ENCODE results near the gene C19orf53.
"Not testable (repeated sequence)": the region's sequence is repeated elsewhere in the genome, so short reads cannot be mapped to it uniquely, and the experiment has no call there.

C19orf53 gene

GRCh38 chr19:13764101-13764807 is 10.0 kb upstream of the C19orf53 start, which contains the start of gene MRI1:
TSS of gene MRI1 (plus strand) at chr19:13764522. CDS start at chr19:13764589, 67 bp downstream.
- DNase-seq: peak; percentile 92

- peak; percentile 77 for DNase-seq
Measured at GRCh38 chr19:13764821-13765394, 9.3 kb upstream of the C19orf53 start.

GRCh38 chr19:13765395-13766094 is 8.7 kb upstream of the C19orf53 start:
- no peak for DNase-seq

DNA sequence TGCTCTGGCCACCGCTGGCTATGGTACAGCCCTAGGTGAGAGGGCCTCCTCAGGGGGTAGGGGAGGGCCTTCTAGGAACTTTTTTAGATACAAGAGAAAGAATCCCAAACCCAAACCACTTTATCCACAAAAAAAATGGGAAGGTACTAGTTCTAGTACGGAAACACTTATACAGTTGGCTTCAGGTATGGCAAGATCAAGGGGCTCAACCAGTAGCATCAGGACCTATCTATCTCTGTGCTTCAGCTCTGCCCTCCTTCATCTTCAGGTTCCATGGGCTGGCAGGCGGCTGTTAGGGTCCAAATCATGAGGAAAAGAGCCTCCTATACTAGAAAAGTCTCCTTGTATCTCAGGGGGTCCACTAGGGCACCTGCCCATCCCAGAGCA is 8.2 kb upstream of the C19orf53 start:
- no peak for DNase-seq

GRCh38 chr19:13768510-13768909 is 5.7 kb upstream of the C19orf53 start:
- DNase-seq: no peak

GRCh38 chr19:13770013-13770635 is 4.1 kb upstream of the C19orf53 start:
- no peak for DNase-seq

DNA sequence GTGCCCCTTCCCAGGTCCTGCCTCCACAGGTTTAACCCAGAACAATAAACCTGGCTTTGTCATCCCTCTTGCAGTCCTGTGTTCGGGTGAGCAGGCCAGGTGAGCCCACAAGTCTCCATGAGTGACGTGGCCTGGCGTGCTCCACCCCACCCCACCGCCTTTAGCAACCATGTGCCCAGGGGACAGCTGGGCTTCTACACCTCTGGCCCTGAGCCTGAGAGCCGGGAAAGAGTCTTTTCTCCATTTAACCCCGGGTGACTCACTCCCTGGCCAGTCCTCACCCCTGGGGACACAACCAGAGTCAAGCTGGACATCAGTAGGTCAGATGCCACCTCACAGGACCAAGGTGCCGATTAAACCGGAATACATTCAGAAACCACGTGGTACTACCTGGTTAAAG is 4.1 kb downstream of the C19orf53 start:
- DNase-seq: no peak

- no peak for DNase-seq
Measured at GRCh38 chr19:13778847-13779246, 4.6 kb downstream of the C19orf53 start.

DNA sequence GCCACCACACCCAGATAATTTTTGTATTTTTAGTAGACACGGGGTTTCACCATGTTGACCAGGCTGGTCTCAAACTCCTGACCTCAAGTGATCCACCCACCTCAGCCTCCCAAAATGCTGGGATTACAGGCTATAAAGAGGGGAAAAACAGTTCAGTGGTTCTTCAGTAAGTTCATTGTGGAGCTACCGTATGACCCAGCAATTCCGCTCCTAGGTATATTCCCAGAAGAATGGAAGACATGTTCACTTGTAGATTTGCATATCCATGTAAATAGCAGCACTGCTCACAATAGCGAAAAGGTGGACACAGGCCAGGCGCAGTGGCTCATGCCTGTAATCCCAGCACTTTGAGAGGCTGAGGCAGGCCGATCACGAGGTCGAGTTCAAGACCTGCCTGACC is 5.5 kb downstream of the C19orf53 start:
- DNase-seq: not testable (repeated sequence)

GRCh38 chr19:13781547-13781946 is 7.3 kb downstream of the C19orf53 start:
- DNase-seq: peak; percentile 79

GRCh38 chr19:13782537-13782936 is 8.3 kb downstream of the C19orf53 start:
- DNase-seq: no peak

- no peak for DNase-seq
Measured at GRCh38 chr19:13783565-13784500, 9.6 kb downstream of the C19orf53 start.

- DNase-seq: peak; percentile 96
Measured at GRCh38 chr19:13784731-13785452, 10.6 kb downstream of the C19orf53 start.

- peak; percentile 55 for DNase-seq
Measured at GRCh38 chr19:13788991-13789390, 14.7 kb downstream of the C19orf53 start.

DNA sequence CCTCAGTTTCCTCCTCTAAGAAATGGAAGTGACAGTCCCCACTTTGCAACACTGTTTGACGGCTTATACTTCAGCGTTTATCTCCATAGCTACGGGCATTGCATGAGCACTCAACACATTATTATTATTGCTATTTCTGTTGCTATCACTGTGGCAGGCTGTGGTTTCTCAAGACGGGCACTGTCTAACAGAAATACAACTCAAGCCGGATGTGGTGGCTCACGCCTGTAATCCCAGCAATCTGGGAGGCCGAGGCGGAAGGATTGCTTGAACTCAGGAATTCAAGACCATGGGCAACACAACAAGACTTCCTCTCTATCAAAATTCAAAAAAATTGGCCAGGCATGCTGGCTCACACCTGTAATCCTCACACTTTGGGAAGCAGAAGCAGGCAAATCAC is 16.1 kb downstream of the C19orf53 start:
- DNase-seq: peak; percentile 78

DNA sequence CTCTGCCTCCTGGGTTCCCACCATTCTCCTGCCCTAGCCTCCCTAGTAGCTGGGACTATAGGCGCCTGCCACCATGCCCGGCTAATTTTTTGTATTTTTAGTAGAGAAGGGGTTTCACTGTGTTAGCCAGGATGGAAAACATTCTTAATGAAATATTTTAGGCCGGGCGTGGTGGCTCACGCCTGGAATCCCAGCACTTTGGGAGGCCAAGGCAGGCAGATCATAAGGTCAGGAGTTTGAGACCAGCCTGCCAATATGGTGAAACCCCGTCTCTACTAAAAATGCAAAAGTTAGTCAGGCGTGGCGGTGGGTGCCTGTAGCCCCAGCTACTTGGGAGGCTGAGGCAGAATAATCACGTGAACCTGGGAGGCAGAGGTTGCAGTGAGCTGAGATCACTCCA is 19.1 kb downstream of the C19orf53 start:
- DNase-seq: not testable (repeated sequence)

GRCh38 chr19:13794398-13794756 is 20.1 kb downstream of the C19orf53 start:
- DNase-seq: peak; percentile 87

DNA sequence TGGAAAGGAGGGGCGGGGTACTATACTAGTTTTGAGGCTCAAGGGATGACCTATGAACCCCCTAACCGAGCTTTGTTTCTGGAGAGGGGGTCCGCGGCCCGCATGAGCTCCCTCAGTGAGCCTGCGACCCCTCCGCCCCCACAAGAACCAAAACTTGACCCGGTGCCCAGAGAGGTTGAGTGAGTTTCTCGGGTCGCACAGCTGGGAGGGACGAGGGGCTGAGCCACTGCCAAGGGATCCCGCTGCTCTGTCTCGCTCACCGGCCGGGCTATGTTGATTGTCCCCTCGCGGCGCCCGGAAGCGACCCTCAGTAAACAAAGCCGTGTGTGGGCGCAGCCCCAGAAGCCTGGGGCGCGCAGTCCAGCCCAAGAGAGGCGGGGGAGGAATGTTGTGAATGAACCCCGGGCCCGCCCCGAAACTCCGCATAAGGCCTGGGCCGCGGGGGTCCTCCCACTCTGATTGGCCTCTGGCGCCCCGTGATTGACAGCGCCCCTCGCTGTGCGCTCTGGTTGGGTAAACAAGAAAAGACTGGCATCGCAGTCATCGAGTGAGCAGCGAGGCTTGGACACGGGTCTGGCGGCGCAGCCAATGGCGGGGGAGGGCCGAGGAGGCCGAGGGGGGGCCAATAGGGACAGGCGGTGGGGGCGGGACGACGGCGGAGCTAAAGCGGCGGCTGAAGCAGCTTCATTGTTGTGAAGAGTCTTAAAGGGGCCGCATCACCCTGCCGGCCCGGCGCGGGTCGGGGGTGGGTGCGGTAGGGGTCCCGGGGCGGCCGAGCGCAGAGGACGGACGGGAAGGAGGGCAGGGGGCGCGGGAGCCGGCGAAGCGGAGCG is 20.7 kb downstream of the C19orf53 start, which contains the start of gene ZSWIM4:
Gene ZSWIM4, plus strand, starts transcription at position 687 of the 833 bp plus-strand sequence. CDS start 206 bp downstream, outside the sequence.
- peak; percentile 100 for DNase-seq

GRCh38 chr19:13795595-13796300 is 21.5 kb downstream of the C19orf53 start:
- DNase-seq: no peak
